H1 (cell line): ENCODE data around the gene CGRRF1.

ENCODE experiments used
- ASH2L ChIP-seq: fragments of 200-600, 300-600 bp; sonication (generic); IDR thresholded peaks from one replicate; pipeline ENCODE4 v1.7.1; 2017; ENCODE audit warnings: low read length
- BACH1 ChIP-seq: IDR thresholded peaks from 2 replicates; pipeline ENCODE4 v1.6.1; 2012; ENCODE audit warnings: low read length, improper control_type of control experiment
- CEBPB ChIP-seq: IDR thresholded peaks from 2 replicates; pipeline ENCODE4 v1.6.1; 2012; ENCODE audit warnings: low read depth, low read length
- RAD21 ChIP-seq, 2 experiments: IDR thresholded peaks in 1 of 2; conservative IDR thresholded peaks in 1 of 2; 2 replicates each; pipeline ENCODE4 v1.6.1; 2011; ENCODE audit warnings: low read depth in 2 of 2, low read length in 2 of 2, improper control_type of control experiment in 1 of 2, inconsistent platforms in 1 of 2, mild to moderate bottlenecking in 1 of 2, moderate library complexity in 1 of 2
- SIN3A ChIP-seq, 2 experiments: IDR thresholded peaks in 1 of 2; conservative IDR thresholded peaks in 1 of 2; 2 replicates each; pipeline ENCODE4 v1.6.1; 2011 to 2012; ENCODE audit warnings: low read length in 2 of 2, improper control_type of control experiment in 1 of 2, low read depth in 1 of 2, mild to moderate bottlenecking in 1 of 2
- SP1 ChIP-seq: IDR thresholded peaks from 2 replicates; pipeline ENCODE4 v1.6.1; 2011; ENCODE audit warnings: low read depth, low read length
- TAF1 ChIP-seq: IDR thresholded peaks from 2 replicates; pipeline ENCODE4 v1.6.1; 2011; ENCODE audit warnings: mild to moderate bottlenecking, low read depth, low read length
- TF ChIP-seq, protein P1 (sequence below), 3 experiments: IDR thresholded peaks; 1 replicate in 2 of 3; 2 replicates in 1 of 3; pipeline versions ENCODE4 v1.5.1 to v1.6.1; 2011; ENCODE audit warnings: low read length in 3 of 3, mild to moderate bottlenecking in 3 of 3, inconsistent platforms in 2 of 3, low read depth in 1 of 3, moderate library complexity in 1 of 3; ENCODE audit not compliant: insufficient read depth in 1 of 3; ENCODE audit errors: control extremely low read depth in 1 of 3

DNA sequence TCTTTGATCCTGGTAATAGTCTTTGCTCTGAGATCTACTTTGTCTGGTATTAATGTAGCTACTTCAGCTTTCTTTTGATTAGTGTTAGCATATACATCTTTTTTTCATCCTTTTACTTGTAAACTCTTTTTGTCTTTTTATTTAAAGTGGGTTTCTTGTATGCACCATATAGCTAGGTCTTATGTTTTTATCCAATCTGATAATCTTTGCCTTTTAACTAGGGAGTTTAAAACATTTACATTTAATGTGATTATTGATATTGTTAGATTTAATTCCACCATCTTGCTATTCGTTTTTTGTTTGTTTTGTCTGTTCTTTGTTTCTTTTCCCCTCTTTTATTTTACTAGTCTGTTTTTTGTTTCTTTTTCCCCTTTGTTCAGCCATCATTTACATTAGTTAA is 6.0 kb downstream of the CGRRF1 start:
- TF ChIP-seq CEBPB (no peak), SIN3A (conservative IDR thresholded peaks at IDR 0.05 in 1 of 2, IDR thresholded peaks at IDR 0.05 in 1 of 2; ENCODE audit: low read depth in 1 of 2, low read length in 2 of 2) (no peak), SP1 (no peak), RAD21 (IDR thresholded peaks at IDR 0.05 in 1 of 2, conservative IDR thresholded peaks at IDR 0.05 in 1 of 2; ENCODE audit: low read depth in 2 of 2, low read length in 2 of 2) (no peak), BACH1 (no peak), TAF1 (no peak), ASH2L (no peak)
- TF ChIP-seq, protein P1, sequence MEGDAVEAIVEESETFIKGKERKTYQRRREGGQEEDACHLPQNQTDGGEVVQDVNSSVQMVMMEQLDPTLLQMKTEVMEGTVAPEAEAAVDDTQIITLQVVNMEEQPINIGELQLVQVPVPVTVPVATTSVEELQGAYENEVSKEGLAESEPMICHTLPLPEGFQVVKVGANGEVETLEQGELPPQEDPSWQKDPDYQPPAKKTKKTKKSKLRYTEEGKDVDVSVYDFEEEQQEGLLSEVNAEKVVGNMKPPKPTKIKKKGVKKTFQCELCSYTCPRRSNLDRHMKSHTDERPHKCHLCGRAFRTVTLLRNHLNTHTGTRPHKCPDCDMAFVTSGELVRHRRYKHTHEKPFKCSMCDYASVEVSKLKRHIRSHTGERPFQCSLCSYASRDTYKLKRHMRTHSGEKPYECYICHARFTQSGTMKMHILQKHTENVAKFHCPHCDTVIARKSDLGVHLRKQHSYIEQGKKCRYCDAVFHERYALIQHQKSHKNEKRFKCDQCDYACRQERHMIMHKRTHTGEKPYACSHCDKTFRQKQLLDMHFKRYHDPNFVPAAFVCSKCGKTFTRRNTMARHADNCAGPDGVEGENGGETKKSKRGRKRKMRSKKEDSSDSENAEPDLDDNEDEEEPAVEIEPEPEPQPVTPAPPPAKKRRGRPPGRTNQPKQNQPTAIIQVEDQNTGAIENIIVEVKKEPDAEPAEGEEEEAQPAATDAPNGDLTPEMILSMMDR (IDR thresholded peaks at IDR 0.05; ENCODE audit: control extremely low read depth in 1 of 3, insufficient read depth in 1 of 3, low read depth in 1 of 3, low read length in 3 of 3): no peak
